K562 (cell line): ENCODE results near the gene RASSF7. TPM values are rescaled to one million over a fixed set of nuclear protein-coding genes. Genes with fewer than 3 reads are reported as not detected.
A peak's percentile ranks its signal among the peaks of the same experiment; 100 is the strongest.

Experiments used
- BRD9 ChIP-seq: fragments of 450-650 bp; IDR thresholded peaks from 2 replicates; pipeline ENCODE4 v1.6.1; 2018; ENCODE audit warnings: low read depth; ENCODE audit not compliant: partially characterized antibody
- BRF2 ChIP-seq: IDR thresholded peaks from 3 replicates; pipeline ENCODE4 v1.6.1; 2011; ENCODE audit warnings: borderline replicate concordance, mild to moderate bottlenecking; ENCODE audit not compliant: insufficient read length, insufficient read depth
- CXXC5 ChIP-seq: fragments of 250-450 bp; sonication (Bioruptor Pico); IDR thresholded peaks from 2 replicates; pipeline ENCODE4 v1.8.0; 2022; ENCODE audit warnings: inconsistent platforms, mild to moderate bottlenecking, moderate library complexity
- HDAC1 ChIP-seq, 2 experiments: fragments of 450-650 bp; IDR thresholded peaks; 2 replicates each; pipeline ENCODE4 v1.6.1; 2016 to 2017; ENCODE audit warnings: inconsistent platforms in 1 of 2, mild to moderate bottlenecking in 1 of 2, moderate library complexity in 1 of 2
- MYC ChIP-seq, 2 experiments: fragments of 250-450 bp in 1 of 2; sonication (Bioruptor Pico) in 1 of 2; IDR thresholded peaks; 2 replicates each; pipeline versions ENCODE4 v1.5.1 to v1.6.1; 2012 to 2021; ENCODE audit warnings: low read depth in 2 of 2, borderline replicate concordance in 1 of 2, improper control_type of control experiment in 1 of 2, low read length in 1 of 2, mild to moderate bottlenecking in 1 of 2, moderate library complexity in 1 of 2
- NBN ChIP-seq: fragments of 450-650 bp; IDR thresholded peaks from 2 replicates; pipeline ENCODE4 v1.6.1; 2016; ENCODE audit warnings: low read depth, mild to moderate bottlenecking
- POLR2AphosphoS5 ChIP-seq: IDR thresholded peaks from 2 replicates; pipeline ENCODE4 v1.6.1; 2011; ENCODE audit warnings: mild to moderate bottlenecking, low read depth, low read length, moderate library complexity; ENCODE audit not compliant: control insufficient read depth, insufficient read depth
- SIRT6 ChIP-seq: IDR thresholded peaks from one replicate; pipeline ENCODE4 v1.6.1; 2012; ENCODE audit warnings: low read depth, mild to moderate bottlenecking, control low read depth, inconsistent platforms, low read length, moderate library complexity
- STAT5A ChIP-seq: IDR thresholded peaks from 2 replicates; pipeline ENCODE4 v1.6.1; 2012; ENCODE audit warnings: low read length, inconsistent platforms, borderline replicate concordance
- TEAD4 ChIP-seq, 2 experiments: sonication (generic) in 1 of 2; formaldehyde crosslinking in 1 of 2; IDR thresholded peaks; 2 replicates each; pipeline versions ENCODE4 v1.6.1 to v1.8.0; 2012 to 2022; ENCODE audit warnings: borderline replicate concordance in 1 of 2, inconsistent platforms in 1 of 2, low read length in 1 of 2, mild to moderate bottlenecking in 1 of 2, missing genetic modification reagents in 1 of 2
- THRB ChIP-seq: fragments of 450-650 bp; formaldehyde crosslinking; conservative IDR thresholded peaks from 2 replicates; pipeline ENCODE4 v1.4.0; 2022; ENCODE audit warnings: mild to moderate bottlenecking, missing genetic modification characterization
- ZFX ChIP-seq: sonication (generic); formaldehyde crosslinking; IDR thresholded peaks from 2 replicates; pipeline ENCODE4 v1.8.0; 2022; ENCODE audit warnings: mild to moderate bottlenecking, missing genetic modification reagents, moderate library complexity
- ZNF134 ChIP-seq: fragments of 250-450 bp; sonication (Bioruptor Pico); conservative IDR thresholded peaks from 2 replicates; pipeline ENCODE4 v1.4.0; 2020
- ZNF253 ChIP-seq: fragments of 250-450 bp; sonication (Bioruptor Pico); conservative IDR thresholded peaks from 2 replicates; pipeline ENCODE4 v1.6.1; 2021; ENCODE audit warnings: mild to moderate bottlenecking
- ZNF347 ChIP-seq: fragments of 450-650 bp; formaldehyde crosslinking; IDR thresholded peaks from 2 replicates; pipeline ENCODE4 v1.4.0; 2020; ENCODE audit warnings: low read depth, mild to moderate bottlenecking, moderate library complexity
- ZNF507 ChIP-seq: conservative IDR thresholded peaks from 2 replicates; pipeline ENCODE4 v1.6.1; 2017; ENCODE audit warnings: missing genetic modification characterization, missing compliant biosample characterization
- ZNF780A ChIP-seq: fragments of 250-450 bp; sonication (Bioruptor Pico); IDR thresholded peaks from 2 replicates; pipeline ENCODE4 v1.5.0; 2021; ENCODE audit warnings: mild to moderate bottlenecking
- polyA plus RNA-seq, 8 experiments: library from polyadenylated mRNA; depleted of rRNA in 4 of 8; stranded (reverse) in 5 of 8; unstranded in 3 of 8; fragments of >200 nt; fragmentation: Nextera tagmentation in 2 of 8; fragmentation: Illumina TruSeq in 1 of 8; extraction: Ambion mirVana in 2 of 8; extraction: Trizol in 1 of 8; gene quantifications; 2 replicates each; pipeline versions ENCODE4 v1.2.1 to v1.2.3, GENCODE V29; 2011 to 2014; ENCODE audit warnings: inconsistent platforms in 1 of 8, missing spikeins in 1 of 8
- total RNA-seq, 7 experiments: library from RNA; depleted of rRNA in 6 of 7; stranded (reverse); fragments of >200 nt in 6 of 7; fragmentation: Illumina TruSeq in 2 of 7; extraction: Trizol in 2 of 7; gene quantifications; 2 replicates each; pipeline versions ENCODE4 v1.2.1 to v1.2.3, GENCODE V29; 2011 to 2021; ENCODE audit warnings: low replicate concordance in 1 of 7
- TF ChIP-seq, protein P1 (sequence below): sonication (generic); formaldehyde crosslinking; IDR thresholded peaks from 2 replicates; pipeline ENCODE4 v1.8.1; 2023; ENCODE audit warnings: mild to moderate bottlenecking, missing genetic modification reagents
- TF ChIP-seq, protein P2 (sequence below), 3 experiments: fragments of 200-800 bp in 1 of 3; fragments of 250-450 bp in 1 of 3; fragments of 450-650 bp in 1 of 3; sonication (Bioruptor Pico) in 1 of 3; sonication (Bioruptor generic) in 1 of 3; formaldehyde crosslinking in 1 of 3; IDR thresholded peaks; 2 replicates each; pipeline versions ENCODE4 v1.6.1 to v1.8.0; 2016 to 2022; ENCODE audit warnings: mild to moderate bottlenecking in 2 of 3, missing genetic modification characterization in 2 of 3, missing compliant biosample characterization in 1 of 3, moderate library complexity in 1 of 3

The RASSF7 gene
- total and polyA plus RNA-seq, 9 of the 15 experiments (the other 6 are each of a cell fraction or from before 2014, with no cell fraction given), result 0.41 to 45.2 (median 18.6) TPM

DNA sequence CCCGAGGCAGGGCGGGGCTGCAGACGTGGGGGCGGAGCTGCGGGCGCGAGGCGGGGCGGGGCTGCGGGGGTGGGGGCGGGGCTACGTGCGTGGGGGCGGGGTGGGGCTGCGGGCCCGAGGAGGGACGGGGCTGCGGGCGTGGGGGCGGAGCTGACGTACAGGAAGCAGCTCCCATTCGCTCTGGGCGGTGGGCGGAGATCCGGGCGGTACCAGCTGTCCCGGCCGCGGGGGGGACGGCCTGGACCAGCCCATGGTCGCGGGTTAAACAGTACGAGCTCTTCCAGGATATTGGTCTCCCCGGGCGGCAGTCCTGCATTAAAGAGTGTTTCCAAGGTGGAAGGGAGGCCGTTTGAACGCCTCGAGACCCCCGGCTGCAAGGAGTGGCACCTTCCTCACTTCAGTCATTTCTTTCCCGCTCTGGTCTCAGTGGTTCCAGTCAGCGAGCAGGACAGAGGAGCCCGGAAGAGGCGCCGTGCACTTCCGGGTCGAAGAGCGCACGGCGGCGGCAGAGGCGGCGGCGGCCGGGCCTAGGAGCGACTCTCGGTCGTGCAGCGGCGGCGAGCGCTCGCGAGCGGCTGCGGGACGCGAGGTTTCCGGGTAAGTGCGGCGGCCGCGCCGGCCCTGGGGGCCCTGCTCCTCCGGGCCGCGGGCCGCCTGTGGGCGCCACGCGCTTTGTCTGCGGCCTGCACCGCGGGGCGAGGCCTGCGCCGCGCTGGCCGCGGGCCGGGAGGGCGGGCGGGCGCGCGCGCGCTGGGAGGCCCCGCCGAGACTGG is 15.4 kb downstream of the RASSF7 start, which contains the start of gene PHRF1 (continued):
- peak; percentile 73 for TF ChIP-seq ZFX (CRISPR knock-in tag)
- TF ChIP-seq SIRT6, result no peak
- peak; percentile 60; the same call in 1 of the 2 replicates for TF ChIP-seq THRB (CRISPR knock-in tag)
- TF ChIP-seq BRF2, result no peak
- no peak for TF ChIP-seq ZNF134 (CRISPR knock-in tag)
- TF ChIP-seq STAT5A, result no peak
- peak; percentile 80 for TF ChIP-seq CXXC5 (CRISPR knock-in tag)
- TF ChIP-seq, protein P1, sequence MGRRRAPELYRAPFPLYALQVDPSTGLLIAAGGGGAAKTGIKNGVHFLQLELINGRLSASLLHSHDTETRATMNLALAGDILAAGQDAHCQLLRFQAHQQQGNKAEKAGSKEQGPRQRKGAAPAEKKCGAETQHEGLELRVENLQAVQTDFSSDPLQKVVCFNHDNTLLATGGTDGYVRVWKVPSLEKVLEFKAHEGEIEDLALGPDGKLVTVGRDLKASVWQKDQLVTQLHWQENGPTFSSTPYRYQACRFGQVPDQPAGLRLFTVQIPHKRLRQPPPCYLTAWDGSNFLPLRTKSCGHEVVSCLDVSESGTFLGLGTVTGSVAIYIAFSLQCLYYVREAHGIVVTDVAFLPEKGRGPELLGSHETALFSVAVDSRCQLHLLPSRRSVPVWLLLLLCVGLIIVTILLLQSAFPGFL (CRISPR knock-in tag), result no peak
- peak; percentile 19; the same call in 1 of the 2 replicates for TF ChIP-seq TEAD4 (IDR thresholded peaks at IDR 0.05; ENCODE audit: low read length)
- TF ChIP-seq TEAD4 (CRISPR knock-in tag; IDR thresholded peaks at IDR 0.05; ENCODE audit: borderline replicate concordance), result no peak
- TF ChIP-seq NBN, result no peak; the same call in 1 of the 2 replicates
- TF ChIP-seq BRD9, result no peak
- TF ChIP-seq POLR2AphosphoS5, result peak; percentile 84; the same call in 1 of the 2 replicates
- no peak for TF ChIP-seq ZNF253
- peak in 1 of 2 experiments; percentile 57; a peak in 1 of 4 replicates for TF ChIP-seq HDAC1 (IDR thresholded peaks at IDR 0.05)
- TF ChIP-seq, protein P2, sequence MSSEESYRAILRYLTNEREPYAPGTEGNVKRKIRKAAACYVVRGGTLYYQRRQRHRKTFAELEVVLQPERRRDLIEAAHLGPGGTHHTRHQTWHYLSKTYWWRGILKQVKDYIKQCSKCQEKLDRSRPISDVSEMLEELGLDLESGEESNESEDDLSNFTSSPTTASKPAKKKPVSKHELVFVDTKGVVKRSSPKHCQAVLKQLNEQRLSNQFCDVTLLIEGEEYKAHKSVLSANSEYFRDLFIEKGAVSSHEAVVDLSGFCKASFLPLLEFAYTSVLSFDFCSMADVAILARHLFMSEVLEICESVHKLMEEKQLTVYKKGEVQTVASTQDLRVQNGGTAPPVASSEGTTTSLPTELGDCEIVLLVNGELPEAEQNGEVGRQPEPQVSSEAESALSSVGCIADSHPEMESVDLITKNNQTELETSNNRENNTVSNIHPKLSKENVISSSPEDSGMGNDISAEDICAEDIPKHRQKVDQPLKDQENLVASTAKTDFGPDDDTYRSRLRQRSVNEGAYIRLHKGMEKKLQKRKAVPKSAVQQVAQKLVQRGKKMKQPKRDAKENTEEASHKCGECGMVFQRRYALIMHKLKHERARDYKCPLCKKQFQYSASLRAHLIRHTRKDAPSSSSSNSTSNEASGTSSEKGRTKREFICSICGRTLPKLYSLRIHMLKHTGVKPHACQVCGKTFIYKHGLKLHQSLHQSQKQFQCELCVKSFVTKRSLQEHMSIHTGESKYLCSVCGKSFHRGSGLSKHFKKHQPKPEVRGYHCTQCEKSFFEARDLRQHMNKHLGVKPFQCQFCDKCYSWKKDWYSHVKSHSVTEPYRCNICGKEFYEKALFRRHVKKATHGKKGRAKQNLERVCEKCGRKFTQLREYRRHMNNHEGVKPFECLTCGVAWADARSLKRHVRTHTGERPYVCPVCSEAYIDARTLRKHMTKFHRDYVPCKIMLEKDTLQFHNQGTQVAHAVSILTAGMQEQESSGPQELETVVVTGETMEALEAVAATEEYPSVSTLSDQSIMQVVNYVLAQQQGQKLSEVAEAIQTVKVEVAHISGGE (CRISPR knock-in tag; IDR thresholded peaks at IDR 0.05), result peak in 2 of 3 experiments; percentile 81 to 96; a peak in 4 of 6 replicates
- TF ChIP-seq MYC (IDR thresholded peaks at IDR 0.05; ENCODE audit: low read depth, low read length), result peak; percentile 82
- TF ChIP-seq MYC (CRISPR knock-in tag; IDR thresholded peaks at IDR 0.05; ENCODE audit: borderline replicate concordance, low read depth), result no peak
- TF ChIP-seq ZNF780A (CRISPR knock-in tag), result no peak
- no peak for TF ChIP-seq ZNF507 (tag)
- TF ChIP-seq ZNF347, result no peak
